Upper lobe of left lung (tissue), 6 donors: Measurements from ENCODE around the gene SFN. TPM values are rescaled to one million over a fixed set of nuclear protein-coding genes. Genes with fewer than 3 reads are reported as not detected.
A peak's percentile ranks its signal among the peaks of the same experiment; 100 is the strongest.

ENCODE experiments used
- ATAC-seq, 2 donors: fragments of 200-7000 bp; cut with Tn5 transposase; one replicate each; pipeline ENCODE4 v1.9.1; 2022; ENCODE audit warnings: mild to moderate bottlenecking in 2 of 2, moderate library complexity in 2 of 2; ENCODE audit not compliant: low FRiP score in 2 of 2
- DNase-seq, 2 donors: peaks; one replicate each; pipeline ENCODE4 v3.0.0-alpha.2; 2019 to 2020
- H3K27ac ChIP-seq, 4 donors: fragments of 200-600 bp; sonication (generic); one replicate each; pipeline ENCODE4 v1.5.1; 2016 to 2019
- H3K27me3 ChIP-seq, 4 donors: fragments of 200-600 bp; sonication (generic); one replicate each; pipeline ENCODE4 v1.5.1; 2017 to 2019
- H3K36me3 ChIP-seq, 4 donors: fragments of 200-600 bp; sonication (generic); one replicate each; pipeline ENCODE4 v1.5.1; 2016 to 2019
- H3K4me1 ChIP-seq, 4 donors: fragments of 200-600 bp; sonication (generic); one replicate each; pipeline ENCODE4 v1.5.1; 2018 to 2019
- H3K4me3 ChIP-seq, 4 donors: fragments of 200-600 bp; sonication (generic); one replicate each; pipeline ENCODE4 v1.5.1; 2017 to 2019; ENCODE audit warnings: mild to moderate bottlenecking in 2 of 4, moderate library complexity in 1 of 4
- H3K9me3 ChIP-seq, 4 donors: fragments of 200-600 bp; sonication (generic); one replicate each; pipeline ENCODE4 v1.5.1; 2018 to 2019
- EP300 ChIP-seq, 4 donors: sonication (generic); formaldehyde crosslinking; IDR thresholded peaks; one replicate each; pipeline ENCODE4 v1.5.1; 2017; ENCODE audit warnings: antibody characterized with exemption in 4 of 4, control low read depth in 2 of 4
- POLR2A ChIP-seq, 4 donors: fragments of 450-650 bp; IDR thresholded peaks; one replicate each; pipeline ENCODE4 v1.5.1; 2016 to 2017; ENCODE audit warnings: antibody characterized with exemption in 4 of 4, mild to moderate bottlenecking in 2 of 4
- POLR2AphosphoS5 ChIP-seq, 2 donors: sonication (generic); formaldehyde crosslinking; IDR thresholded peaks; one replicate each; pipeline ENCODE4 v1.5.1; 2017; ENCODE audit warnings: antibody characterized with exemption in 2 of 2
- WGBS, 2 donors: methylation state at CpG; one replicate each; pipeline ENCODE4 v1.1.5; 2017 to 2018; 5-methylcytosine and 5-hydroxymethylcytosine counted together
- total RNA-seq, 6 donors: library from RNA; depleted of rRNA in 4 of 6; stranded (reverse); fragments of >200 nt in 4 of 6; gene quantifications; one replicate each; pipeline versions ENCODE4 v1.1.0 to v1.2.1, GENCODE V29; 2016 to 2021
- TF ChIP-seq, protein P1 (sequence below), 6 experiments: fragments of 450-650 bp in 4 of 6; fragments of 200-600 bp in 2 of 6; sonication (generic) in 2 of 6; IDR thresholded peaks; one replicate each; pipeline ENCODE4 v1.5.1; 2016 to 2019; ENCODE audit warnings: antibody characterized with exemption in 6 of 6
- donor health status: DM: no; HTN: no; CAD: no; lungs with moderate emphysema.
- donor health status: DM: no; HTN: yes; CAD: no; lungs with severe emphysema.

SFN gene
- total RNA-seq, 6 donors from 2014 or later, result 21.0 to 129 (median 70.1) TPM

DNA sequence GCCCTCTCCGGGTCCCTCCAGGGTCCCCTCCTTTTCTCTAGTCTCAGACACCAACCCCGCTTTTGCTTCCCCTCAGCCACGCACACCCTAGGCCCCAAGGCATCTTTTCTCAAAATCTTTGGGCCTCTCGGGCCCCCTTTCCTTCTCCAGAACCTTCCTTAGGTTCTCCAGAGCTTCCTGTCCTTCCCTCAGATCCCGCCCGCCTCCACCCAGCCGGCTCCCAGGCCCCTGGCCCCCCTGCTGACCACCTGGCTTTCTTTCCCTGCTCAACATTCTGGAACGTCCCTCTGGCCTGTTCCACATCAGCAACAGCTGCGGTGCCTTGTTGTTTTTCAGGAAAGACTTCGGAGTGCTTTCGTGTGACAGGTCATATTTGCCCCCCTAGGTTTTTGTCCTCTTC is 35.3 kb upstream of the SFN start:
- peaks cover 0 to 16% (median 5%) of the 10 kb centered on the region in 4 donors for H3K36me3 ChIP-seq
- 33 to 37% methylated on average over 11 of the region's 11 CpGs for WGBS, 2 donors
- ATAC-seq, result no peak
- DNase-seq, result peak in 1 of 2 donors; percentile 62
- TF ChIP-seq EP300 (IDR thresholded peaks at IDR 0.05) (no peak), POLR2AphosphoS5 (IDR thresholded peaks at IDR 0.05) (no peak), POLR2A (IDR thresholded peaks at IDR 0.05) (no peak)
- TF ChIP-seq, protein P1, sequence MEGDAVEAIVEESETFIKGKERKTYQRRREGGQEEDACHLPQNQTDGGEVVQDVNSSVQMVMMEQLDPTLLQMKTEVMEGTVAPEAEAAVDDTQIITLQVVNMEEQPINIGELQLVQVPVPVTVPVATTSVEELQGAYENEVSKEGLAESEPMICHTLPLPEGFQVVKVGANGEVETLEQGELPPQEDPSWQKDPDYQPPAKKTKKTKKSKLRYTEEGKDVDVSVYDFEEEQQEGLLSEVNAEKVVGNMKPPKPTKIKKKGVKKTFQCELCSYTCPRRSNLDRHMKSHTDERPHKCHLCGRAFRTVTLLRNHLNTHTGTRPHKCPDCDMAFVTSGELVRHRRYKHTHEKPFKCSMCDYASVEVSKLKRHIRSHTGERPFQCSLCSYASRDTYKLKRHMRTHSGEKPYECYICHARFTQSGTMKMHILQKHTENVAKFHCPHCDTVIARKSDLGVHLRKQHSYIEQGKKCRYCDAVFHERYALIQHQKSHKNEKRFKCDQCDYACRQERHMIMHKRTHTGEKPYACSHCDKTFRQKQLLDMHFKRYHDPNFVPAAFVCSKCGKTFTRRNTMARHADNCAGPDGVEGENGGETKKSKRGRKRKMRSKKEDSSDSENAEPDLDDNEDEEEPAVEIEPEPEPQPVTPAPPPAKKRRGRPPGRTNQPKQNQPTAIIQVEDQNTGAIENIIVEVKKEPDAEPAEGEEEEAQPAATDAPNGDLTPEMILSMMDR (IDR thresholded peaks at IDR 0.05), result no peak
- peak overlapping the region; percentile 61 to 88 (median 74) for H3K27ac ChIP-seq
- H3K4me1 ChIP-seq, result peaks cover 30 to 50% (median 43%) of the 10 kb centered on the region in 4 donors
- H3K27me3 ChIP-seq, result no peaks in the 10 kb centered on the region
- H3K4me3 ChIP-seq, result peak overlapping the region; percentile 68 to 93 (median 90)
- no peaks in the 10 kb centered on the region for H3K9me3 ChIP-seq

DNA sequence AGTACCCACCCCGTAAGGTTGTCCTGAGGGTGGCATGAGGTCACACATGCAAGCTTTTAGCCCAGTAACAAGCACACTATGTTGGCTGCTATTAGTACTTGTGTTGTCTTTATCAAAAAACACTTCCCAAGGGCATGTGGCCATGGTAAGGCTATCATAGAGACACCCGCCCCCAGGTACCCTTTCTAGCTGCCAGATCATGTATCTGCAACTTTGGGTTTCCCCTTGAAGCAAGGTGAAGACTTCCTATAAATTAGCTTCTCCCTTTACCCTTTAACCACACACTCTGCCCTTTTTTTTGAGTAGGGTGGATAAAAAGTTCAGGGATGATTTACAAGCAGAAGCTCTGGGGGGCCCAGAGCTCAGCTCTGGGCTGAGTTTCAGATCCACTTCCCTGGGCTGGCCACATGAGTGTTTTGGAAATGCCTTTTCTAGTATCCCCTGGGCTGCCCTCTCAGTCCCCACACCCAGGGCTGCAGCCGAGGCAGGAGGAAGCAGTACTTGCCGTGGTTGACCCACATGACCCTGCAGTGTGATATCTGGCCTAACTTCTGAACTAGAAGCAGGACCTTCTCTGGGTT is 34.4 kb upstream of the SFN start:
- Histone ChIP-seq H3K27ac (peak overlapping the region; percentile 41 to 88 (median 70)), H3K4me3 (peak overlapping the region in 1 of 4 donors; percentile 93)
- peak in 1 of 2 donors; percentile 42 for ATAC-seq

DNA sequence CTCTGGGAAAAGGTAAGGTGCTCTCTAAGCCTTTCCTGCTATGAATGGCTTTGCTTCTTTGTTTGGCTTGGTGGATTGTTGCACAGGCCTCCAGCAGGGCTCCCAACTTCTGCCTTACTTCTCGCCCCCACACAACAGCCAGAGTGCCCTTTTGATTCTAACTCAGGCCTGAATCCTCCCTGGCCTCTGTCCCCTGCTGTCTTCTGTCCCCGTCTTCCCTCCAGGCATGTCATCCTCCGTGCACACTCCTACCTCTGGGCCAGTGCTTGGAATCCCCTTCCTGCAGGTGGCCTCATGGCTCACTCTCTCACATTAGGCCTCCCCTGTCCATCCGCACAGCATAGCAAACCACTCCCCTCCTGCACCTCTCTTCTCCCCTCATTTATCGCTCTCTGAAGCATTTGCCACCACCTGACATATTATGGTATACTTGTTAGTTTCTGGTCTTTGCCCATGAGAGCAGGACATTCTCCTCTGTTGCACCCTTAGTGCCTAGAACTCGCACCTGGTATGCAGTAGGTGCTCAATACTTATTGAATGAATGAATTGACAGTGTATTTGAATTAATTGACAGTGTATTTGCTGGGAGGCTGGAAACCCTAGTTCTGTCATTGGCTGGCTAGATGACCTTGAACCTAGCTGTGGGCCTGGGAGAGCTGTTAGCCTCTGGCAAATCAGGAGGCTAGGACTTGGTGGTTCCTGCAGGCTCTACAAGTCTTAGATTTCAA is 33.6 kb upstream of the SFN start:
- H3K36me3 ChIP-seq, result peaks cover 0 to 33% (median 20%) of the 10 kb centered on the region in 4 donors
- 89% methylated on average over 6 of the region's 6 CpGs for WGBS, 2 donors
- DNase-seq (no peak), ATAC-seq (no peak)
- no peak overlapping the region for H3K4me3 ChIP-seq
- TF ChIP-seq POLR2A (IDR thresholded peaks at IDR 0.05), result no peak
- no peak for TF ChIP-seq EP300 (IDR thresholded peaks at IDR 0.05)
- TF ChIP-seq POLR2AphosphoS5 (IDR thresholded peaks at IDR 0.05), result no peak
- H3K27me3 ChIP-seq, result no peaks in the 10 kb centered on the region
- peak overlapping the region; percentile 41 to 88 (median 70) for H3K27ac ChIP-seq
- H3K9me3 ChIP-seq, result no peaks in the 10 kb centered on the region
- peaks cover 30 to 53% (median 43%) of the 10 kb centered on the region in 4 donors for H3K4me1 ChIP-seq

More for the DNA sequence above, 34.4 kb upstream of the SFN start:
- H3K4me1 ChIP-seq, result peaks cover 30 to 50% (median 43%) of the 10 kb centered on the region in 4 donors
- peak in 1 of 2 donors; percentile 66 for DNase-seq
- H3K27me3 ChIP-seq, result no peaks in the 10 kb centered on the region
- TF ChIP-seq EP300 (IDR thresholded peaks at IDR 0.05) (no peak), POLR2AphosphoS5 (IDR thresholded peaks at IDR 0.05) (peak in 1 of 2 donors; percentile 9)
- H3K36me3 ChIP-seq, result peaks cover 0 to 25% (median 11%) of the 10 kb centered on the region in 4 donors
- 34 to 47% methylated on average over 3 to 4 of the region's 4 CpGs for WGBS, 2 donors
- H3K9me3 ChIP-seq, result no peaks in the 10 kb centered on the region

DNA sequence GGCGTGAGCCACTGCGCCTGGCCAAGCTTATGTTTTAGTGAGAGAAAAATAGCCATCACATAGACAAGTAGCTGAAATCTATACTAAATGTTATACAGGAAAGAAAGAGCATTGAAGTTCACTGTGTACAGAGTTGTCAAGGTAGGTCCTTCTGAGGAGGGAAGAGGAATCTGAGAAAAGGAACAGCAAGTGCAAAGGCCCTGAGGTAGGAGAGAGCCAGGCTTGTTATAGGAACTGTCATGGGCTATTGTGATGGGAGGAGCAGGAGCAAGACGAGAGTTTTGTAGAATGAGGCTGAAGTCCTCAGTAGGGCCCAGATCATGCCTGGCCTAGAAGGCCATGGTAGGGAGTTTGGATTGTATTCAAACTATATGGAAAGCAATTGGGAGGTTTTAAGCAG is 31.9 kb upstream of the SFN start:
- DNase-seq, result no peak
- peak overlapping the region; percentile 45 to 82 (median 72) for H3K27ac ChIP-seq
- peaks cover 0 to 50% (median 30%) of the 10 kb centered on the region in 4 donors for H3K36me3 ChIP-seq
- TF ChIP-seq, protein P1 (IDR thresholded peaks at IDR 0.05), result no peak
- TF ChIP-seq EP300 (IDR thresholded peaks at IDR 0.05), result no peak
- no peak for TF ChIP-seq POLR2AphosphoS5 (IDR thresholded peaks at IDR 0.05)
- no peak for TF ChIP-seq POLR2A (IDR thresholded peaks at IDR 0.05)
- no peaks in the 10 kb centered on the region for H3K9me3 ChIP-seq
- peaks cover 24 to 46% (median 37%) of the 10 kb centered on the region in 4 donors for H3K4me1 ChIP-seq
- no peak overlapping the region for H3K4me3 ChIP-seq
- H3K27me3 ChIP-seq, result no peaks in the 10 kb centered on the region
- 95 to 100% methylated on average over 3 of the region's 3 CpGs for WGBS, 2 donors
- ATAC-seq, result no peak

DNA sequence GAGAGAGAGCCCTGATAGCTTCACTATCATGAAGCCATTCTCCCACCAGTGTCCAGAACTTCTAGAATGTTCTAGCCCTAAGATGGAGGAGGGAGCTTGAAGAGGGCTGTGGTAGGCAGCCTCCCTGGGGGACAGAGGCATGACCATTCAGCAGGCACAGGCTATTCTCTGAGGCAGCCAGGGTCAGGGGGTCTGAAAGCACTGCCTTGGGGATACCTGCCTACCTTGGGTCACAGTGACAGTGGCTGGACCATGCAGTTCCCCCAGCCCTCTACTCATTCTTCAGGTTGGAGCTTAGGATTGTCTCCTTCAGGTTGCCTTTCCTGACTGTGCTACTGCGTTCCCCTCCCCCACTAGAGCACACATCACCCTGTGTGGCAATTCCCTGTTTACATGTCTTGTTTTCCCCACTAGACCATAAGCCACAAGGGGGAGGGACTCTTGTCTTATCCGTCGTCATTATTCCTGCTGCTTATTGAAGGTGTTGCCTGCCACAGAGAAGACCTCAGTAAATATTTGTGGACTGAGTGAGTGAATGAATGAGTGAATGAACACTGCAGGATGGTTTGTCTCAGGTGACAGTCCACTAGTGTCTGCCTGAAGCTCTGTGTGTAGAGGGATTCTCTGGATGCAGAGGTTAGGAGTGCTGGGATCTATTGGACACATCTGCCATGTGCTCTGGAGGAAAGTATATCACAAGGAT is 31.3 kb upstream of the SFN start:
- WGBS, 2 donors, result 56 to 64% methylated on average over 3 of the region's 3 CpGs
- H3K27me3 ChIP-seq, result no peaks in the 10 kb centered on the region
- TF ChIP-seq POLR2A (IDR thresholded peaks at IDR 0.05), result no peak
- DNase-seq, result peak in 1 of 2 donors; percentile 40
- H3K4me3 ChIP-seq, result no peak overlapping the region
- peak in 1 of 2 donors; percentile 32 for ATAC-seq
- H3K27ac ChIP-seq, result peak overlapping the region; percentile 45 to 82 (median 72)
- peaks cover 0 to 56% (median 32%) of the 10 kb centered on the region in 4 donors for H3K36me3 ChIP-seq
- H3K9me3 ChIP-seq, result no peaks in the 10 kb centered on the region
- peaks cover 23 to 43% (median 34%) of the 10 kb centered on the region in 4 donors for H3K4me1 ChIP-seq
